Liver (tissue), 9 donors: ENCODE data around the gene C9orf50. TPM values are rescaled to one million over a fixed set of nuclear protein-coding genes. Genes with fewer than 3 reads are reported as not detected.
A peak's percentile ranks its signal among the peaks of the same experiment; 100 is the strongest.

ENCODE experiments used
- DNase-seq: peaks from one replicate; pipeline ENCODE4 v3.0.0-alpha.2; 2017; ENCODE audit warnings: low spot score
- H3K27ac ChIP-seq, 2 donors: one replicate each; pipeline ENCODE4 v1.7.0; 2013; ENCODE audit warnings: inconsistent platforms in 2 of 2, low read length in 2 of 2, control low read depth in 1 of 2, low read depth in 1 of 2, mild to moderate bottlenecking in 1 of 2
- H3K27me3 ChIP-seq, 4 donors: one replicate each; pipeline versions ENCODE4 v1.6.1 to v1.7.0; 2013; ENCODE audit warnings: low read length in 3 of 4, inconsistent platforms in 1 of 4, mild to moderate bottlenecking in 1 of 4, moderate library complexity in 1 of 4; ENCODE audit not compliant: control insufficient read depth in 4 of 4, insufficient read depth in 4 of 4
- H3K36me3 ChIP-seq, 4 donors: one replicate each; pipeline versions ENCODE4 v1.6.1 to v1.7.0; 2013; ENCODE audit warnings: low read length in 3 of 4, mild to moderate bottlenecking in 3 of 4, low read depth in 1 of 4, moderate library complexity in 1 of 4; ENCODE audit not compliant: control insufficient read depth in 4 of 4, insufficient read depth in 3 of 4
- H3K4me1 ChIP-seq, 4 donors: one replicate each; pipeline versions ENCODE4 v1.6.1 to v1.7.0; 2013; ENCODE audit warnings: low read length in 3 of 4, mild to moderate bottlenecking in 3 of 4, moderate library complexity in 1 of 4; ENCODE audit not compliant: control insufficient read depth in 4 of 4, insufficient read depth in 4 of 4
- H3K4me3 ChIP-seq, 3 donors: one replicate each; pipeline versions ENCODE4 v1.6.1 to v1.7.0; 2013; ENCODE audit warnings: low read length in 3 of 3, control low read depth in 1 of 3, low read depth in 1 of 3, mild to moderate bottlenecking in 1 of 3
- H3K9ac ChIP-seq, 2 donors: one replicate each; pipeline ENCODE4 v1.7.0; 2013; ENCODE audit warnings: low read length in 2 of 2, mild to moderate bottlenecking in 2 of 2, moderate library complexity in 2 of 2, control low read depth in 1 of 2, low read depth in 1 of 2
- H3K9me3 ChIP-seq, 4 donors: one replicate each; pipeline versions ENCODE4 v1.6.1 to v1.7.0; 2013; ENCODE audit warnings: low read length in 3 of 4; ENCODE audit not compliant: control insufficient read depth in 4 of 4
- CTCF ChIP-seq: fragments of 150-350 bp; IDR thresholded peaks from 2 replicates; pipeline ENCODE4 v1.5.1; 2017; ENCODE audit warnings: improper control_type of control experiment, low read depth, low read length; ENCODE audit not compliant: missing input control
- EGR1 ChIP-seq, 2 donors: IDR thresholded peaks; 2 replicates each; pipeline ENCODE4 v1.6.1; 2016 to 2018; ENCODE audit warnings: antibody characterized with exemption in 2 of 2, low read depth in 2 of 2
- FOXA1 ChIP-seq: IDR thresholded peaks from 2 replicates; pipeline ENCODE4 v1.6.1; 2016; ENCODE audit warnings: antibody characterized with exemption
- FOXA2 ChIP-seq: IDR thresholded peaks from 2 replicates; pipeline ENCODE4 v1.6.1; 2016; ENCODE audit warnings: antibody characterized with exemption
- GABPA ChIP-seq, 2 donors: IDR thresholded peaks in 1 of 2; conservative IDR thresholded peaks in 1 of 2; 2 replicates each; pipeline ENCODE4 v1.6.1; 2016; ENCODE audit warnings: antibody characterized with exemption in 2 of 2, mild to moderate bottlenecking in 1 of 2, moderate library complexity in 1 of 2
- HNF4A ChIP-seq, 2 donors: conservative IDR thresholded peaks; 2 replicates each; pipeline ENCODE4 v1.6.1; 2016; ENCODE audit warnings: antibody characterized with exemption in 2 of 2, mild to moderate bottlenecking in 2 of 2
- HNF4G ChIP-seq: IDR thresholded peaks from 2 replicates; pipeline ENCODE4 v1.6.1; 2016; ENCODE audit warnings: antibody characterized with exemption
- JUND ChIP-seq, 2 donors: IDR thresholded peaks; 2 replicates each; pipeline ENCODE4 v1.6.1; 2016; ENCODE audit warnings: antibody characterized with exemption in 2 of 2
- NR2F2 ChIP-seq: IDR thresholded peaks from 2 replicates; pipeline ENCODE4 v1.6.1; 2016; ENCODE audit warnings: antibody characterized with exemption
- RAD21 ChIP-seq, 2 donors: IDR thresholded peaks; 2 replicates each; pipeline ENCODE4 v1.6.1; 2016; ENCODE audit warnings: antibody characterized with exemption in 2 of 2, mild to moderate bottlenecking in 2 of 2
- RXRA ChIP-seq, 2 donors: IDR thresholded peaks; 2 replicates each; pipeline ENCODE4 v1.6.1; 2017 to 2018; ENCODE audit warnings: antibody characterized with exemption in 2 of 2, mild to moderate bottlenecking in 1 of 2
- SP1 ChIP-seq: IDR thresholded peaks from 2 replicates; pipeline ENCODE4 v1.6.1; 2018; ENCODE audit warnings: antibody characterized with exemption, mild to moderate bottlenecking
- TAF1 ChIP-seq: conservative IDR thresholded peaks from 2 replicates; pipeline ENCODE4 v1.6.1; 2016; ENCODE audit warnings: antibody characterized with exemption, mild to moderate bottlenecking
- YY1 ChIP-seq: IDR thresholded peaks from 2 replicates; pipeline ENCODE4 v1.6.1; 2016; ENCODE audit warnings: antibody characterized with exemption, mild to moderate bottlenecking
- ZBTB33 ChIP-seq: IDR thresholded peaks from 2 replicates; pipeline ENCODE4 v1.6.1; 2016; ENCODE audit warnings: antibody characterized with exemption
- WGBS: extraction: QIAGEN DNeasy Blood & Tissue Kit; methylation state at CpG from one replicate; pipeline ENCODE4 v1.1.7; 2013; 5-methylcytosine and 5-hydroxymethylcytosine counted together
- polyA plus RNA-seq, 2 donors: library from polyadenylated mRNA; stranded (reverse) in 1 of 2; unstranded in 1 of 2; fragments of 200-250 nt in 1 of 2; fragments of >200 nt in 1 of 2; fragmentation: Nextera tagmentation in 1 of 2; extraction: Ambion mirVana in 1 of 2; gene quantifications; one replicate each; pipeline versions ENCODE4 v1.2.1 to v1.2.3, GENCODE V29; 2013 to 2015
- total RNA-seq, 2 donors: library from RNA; depleted of rRNA; stranded (reverse); fragments of >200 nt; gene quantifications; one replicate each; pipeline ENCODE4 v1.2.3, GENCODE V29; 2014
- TF ChIP-seq, protein P1 (sequence below): IDR thresholded peaks from 2 replicates; pipeline ENCODE4 v1.6.1; 2016; ENCODE audit warnings: antibody characterized with exemption, mild to moderate bottlenecking
- TF ChIP-seq, protein P2 (sequence below): IDR thresholded peaks from 2 replicates; pipeline ENCODE4 v1.6.1; 2016; ENCODE audit warnings: antibody characterized with exemption
- TF ChIP-seq, protein P3 (sequence below): IDR thresholded peaks from 2 replicates; pipeline ENCODE4 v1.6.1; 2016; ENCODE audit warnings: antibody characterized with exemption
- donor health status: healthy.
- donor health status: healthy.
- donor health status: healthy.
- donor health status: healthy.
- donor health status: healthy.

Gene C9orf50
- total and polyA plus RNA-seq, 4 donors = 0.23 TPM; not detected in 3

DNA sequence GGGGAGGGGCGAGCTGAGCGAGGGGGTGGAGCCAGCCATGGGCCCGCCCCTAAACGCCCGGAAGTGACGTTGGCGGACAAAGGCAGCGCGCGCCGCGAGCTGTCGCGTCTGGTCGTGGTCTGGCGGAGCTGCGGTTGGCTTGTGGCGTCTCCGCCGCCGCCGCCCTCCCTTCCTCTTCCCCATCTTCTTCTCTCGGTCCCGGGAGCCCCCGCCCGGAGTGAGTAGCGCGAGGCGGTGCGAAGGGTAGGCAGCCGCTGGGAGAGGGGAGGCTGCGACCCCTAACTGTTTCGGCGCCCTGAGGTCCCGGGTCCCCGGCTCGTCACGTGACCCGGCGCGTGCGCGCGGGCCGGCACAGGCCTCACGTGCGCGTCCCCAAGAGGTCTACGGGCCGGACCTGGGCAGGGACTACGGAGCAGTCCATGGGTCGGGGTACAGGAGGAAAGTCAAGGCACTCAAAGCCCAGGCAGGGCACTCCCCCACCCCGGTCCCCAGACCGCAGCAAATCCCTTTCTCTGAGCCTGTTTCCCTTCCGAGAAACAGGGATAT is 5.3 kb upstream of the C9orf50 start, which contains the start of gene NTMT1:
NTMT1 (plus strand) TSS at position 85 of the 546 bp plus-strand sequence. CDS start 6,541 bp downstream, outside the sequence.
- peaks cover 0 to 2% (median 0%) of the 10 kb centered on the region in 4 donors for H3K36me3 ChIP-seq
- TF ChIP-seq NR2F2 (no peak), HNF4A (conservative IDR thresholded peaks at IDR 0.05) (no peak), HNF4G (no peak), RAD21 (IDR thresholded peaks at IDR 0.05) (no peak), FOXA2 (no peak), ZBTB33 (no peak), GABPA (IDR thresholded peaks at IDR 0.05 in 1 of 2, conservative IDR thresholded peaks at IDR 0.05 in 1 of 2) (peak; percentile 72 to 88), YY1 (no peak), CTCF (no peak), TAF1 (no peak), JUND (IDR thresholded peaks at IDR 0.05) (no peak), FOXA1 (no peak), RXRA (IDR thresholded peaks at IDR 0.05) (no peak), EGR1 (IDR thresholded peaks at IDR 0.05; ENCODE audit: low read depth in 2 of 2) (no peak), SP1 (peak; percentile 42)
- TF ChIP-seq, protein P1, sequence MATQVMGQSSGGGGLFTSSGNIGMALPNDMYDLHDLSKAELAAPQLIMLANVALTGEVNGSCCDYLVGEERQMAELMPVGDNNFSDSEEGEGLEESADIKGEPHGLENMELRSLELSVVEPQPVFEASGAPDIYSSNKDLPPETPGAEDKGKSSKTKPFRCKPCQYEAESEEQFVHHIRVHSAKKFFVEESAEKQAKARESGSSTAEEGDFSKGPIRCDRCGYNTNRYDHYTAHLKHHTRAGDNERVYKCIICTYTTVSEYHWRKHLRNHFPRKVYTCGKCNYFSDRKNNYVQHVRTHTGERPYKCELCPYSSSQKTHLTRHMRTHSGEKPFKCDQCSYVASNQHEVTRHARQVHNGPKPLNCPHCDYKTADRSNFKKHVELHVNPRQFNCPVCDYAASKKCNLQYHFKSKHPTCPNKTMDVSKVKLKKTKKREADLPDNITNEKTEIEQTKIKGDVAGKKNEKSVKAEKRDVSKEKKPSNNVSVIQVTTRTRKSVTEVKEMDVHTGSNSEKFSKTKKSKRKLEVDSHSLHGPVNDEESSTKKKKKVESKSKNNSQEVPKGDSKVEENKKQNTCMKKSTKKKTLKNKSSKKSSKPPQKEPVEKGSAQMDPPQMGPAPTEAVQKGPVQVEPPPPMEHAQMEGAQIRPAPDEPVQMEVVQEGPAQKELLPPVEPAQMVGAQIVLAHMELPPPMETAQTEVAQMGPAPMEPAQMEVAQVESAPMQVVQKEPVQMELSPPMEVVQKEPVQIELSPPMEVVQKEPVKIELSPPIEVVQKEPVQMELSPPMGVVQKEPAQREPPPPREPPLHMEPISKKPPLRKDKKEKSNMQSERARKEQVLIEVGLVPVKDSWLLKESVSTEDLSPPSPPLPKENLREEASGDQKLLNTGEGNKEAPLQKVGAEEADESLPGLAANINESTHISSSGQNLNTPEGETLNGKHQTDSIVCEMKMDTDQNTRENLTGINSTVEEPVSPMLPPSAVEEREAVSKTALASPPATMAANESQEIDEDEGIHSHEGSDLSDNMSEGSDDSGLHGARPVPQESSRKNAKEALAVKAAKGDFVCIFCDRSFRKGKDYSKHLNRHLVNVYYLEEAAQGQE = peak; percentile 75
- TF ChIP-seq, protein P2, sequence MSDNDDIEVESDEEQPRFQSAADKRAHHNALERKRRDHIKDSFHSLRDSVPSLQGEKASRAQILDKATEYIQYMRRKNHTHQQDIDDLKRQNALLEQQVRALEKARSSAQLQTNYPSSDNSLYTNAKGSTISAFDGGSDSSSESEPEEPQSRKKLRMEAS = peak; percentile 71
- TF ChIP-seq, protein P3, sequence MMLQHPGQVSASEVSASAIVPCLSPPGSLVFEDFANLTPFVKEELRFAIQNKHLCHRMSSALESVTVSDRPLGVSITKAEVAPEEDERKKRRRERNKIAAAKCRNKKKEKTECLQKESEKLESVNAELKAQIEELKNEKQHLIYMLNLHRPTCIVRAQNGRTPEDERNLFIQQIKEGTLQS = no peak
- under 1% methylated on average over 55 of the region's 55 CpGs for WGBS
- peak; percentile 95 for DNase-seq
- no peaks in the 10 kb centered on the region for H3K9me3 ChIP-seq
- peaks cover 6 to 42% (median 30%) of the 10 kb centered on the region in 4 donors for H3K4me1 ChIP-seq
- H3K27ac ChIP-seq = peak within 1 kb of the TSS; percentile 91 to 98
- peak within 1 kb of the TSS; percentile 77 to 85 for H3K9ac ChIP-seq
- no peaks in the 10 kb centered on the region for H3K27me3 ChIP-seq
- peak within 1 kb of the TSS; percentile 66 to 85 (median 80) for H3K4me3 ChIP-seq
